GM19324 (cell line): ENCODE measurements around the gene LONRF2.

Experiments used
- ATAC-seq: cut with Tn5 transposase; IDR thresholded peaks from one replicate; pipeline ENCODE4 v1.9.1; 2021; ENCODE audit warnings: mild to moderate bottlenecking, moderate library complexity; ENCODE audit not compliant: unreplicated experiment, low FRiP score

Gene LONRF2

DNA sequence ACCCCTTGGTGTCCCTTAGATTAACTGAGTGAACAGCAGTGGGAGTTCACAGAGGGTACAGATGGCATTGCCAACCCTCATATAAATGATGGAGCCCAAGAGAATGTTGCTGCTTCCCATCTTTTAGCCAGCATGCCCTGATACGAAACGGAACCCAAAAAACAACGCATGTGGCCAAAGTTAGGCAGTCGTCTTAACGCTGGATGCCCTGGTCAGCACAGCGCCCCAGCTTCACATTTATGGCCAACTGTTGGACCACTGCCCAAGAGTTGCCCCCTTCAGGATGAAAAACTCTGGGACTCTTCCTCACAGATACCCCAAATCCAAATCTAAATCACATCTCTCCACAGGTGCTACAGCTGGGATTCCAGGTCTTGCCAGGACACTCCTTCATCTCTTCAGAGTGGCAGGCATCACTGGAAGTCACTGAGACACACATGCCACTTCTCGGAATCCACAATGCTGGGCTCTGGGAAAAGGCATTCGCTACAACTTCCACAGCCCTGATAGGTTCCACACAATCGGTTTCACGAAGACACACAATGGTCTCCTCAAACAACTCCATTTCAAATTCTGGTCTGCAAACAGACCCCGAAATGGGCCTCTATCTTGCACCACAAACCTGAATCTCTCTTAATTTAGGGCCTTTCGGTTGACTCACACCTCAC lies 44.6 kb downstream of the LONRF2 start:
- ATAC-seq, result no peak

DNA sequence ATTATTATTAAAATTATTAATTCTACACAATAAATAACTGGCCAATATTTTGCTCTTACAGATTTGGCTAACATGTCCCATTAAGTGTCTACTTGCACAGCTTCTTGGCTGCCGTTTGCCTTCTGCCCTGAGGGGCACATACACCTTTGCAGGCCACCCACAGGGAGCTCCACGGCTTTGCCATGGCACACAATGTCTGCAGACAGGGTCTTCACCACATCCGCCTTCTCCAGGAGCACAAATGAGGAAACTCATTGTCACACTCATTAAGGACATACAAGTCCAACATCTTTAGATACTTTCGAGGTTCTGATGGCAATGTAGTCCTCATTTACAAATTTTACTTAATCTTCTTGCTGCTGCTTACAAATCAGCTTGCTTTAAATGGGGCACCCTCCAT lies 45.6 kb downstream of the LONRF2 start:
- ATAC-seq, result no peak

DNA sequence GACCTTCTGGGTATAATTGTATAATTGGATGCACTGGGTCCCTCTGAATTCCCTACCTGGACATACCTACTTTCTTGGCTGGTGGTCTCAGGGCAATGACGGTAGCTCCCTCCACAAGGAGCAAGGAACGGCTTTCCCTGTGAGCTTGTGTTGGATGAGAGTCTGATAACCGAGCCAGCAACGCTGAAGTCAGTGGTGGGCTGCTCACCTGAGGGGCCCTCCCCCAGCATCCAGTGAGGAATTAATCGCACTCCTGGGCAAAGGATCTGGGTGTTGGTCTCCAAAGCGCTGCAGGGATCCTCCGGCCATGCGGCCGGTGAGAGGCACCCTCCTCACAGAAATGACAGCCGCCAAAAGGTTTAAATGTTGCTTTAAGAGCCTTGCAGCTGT lies 47.1 kb downstream of the LONRF2 start:
- ATAC-seq, result no peak

DNA sequence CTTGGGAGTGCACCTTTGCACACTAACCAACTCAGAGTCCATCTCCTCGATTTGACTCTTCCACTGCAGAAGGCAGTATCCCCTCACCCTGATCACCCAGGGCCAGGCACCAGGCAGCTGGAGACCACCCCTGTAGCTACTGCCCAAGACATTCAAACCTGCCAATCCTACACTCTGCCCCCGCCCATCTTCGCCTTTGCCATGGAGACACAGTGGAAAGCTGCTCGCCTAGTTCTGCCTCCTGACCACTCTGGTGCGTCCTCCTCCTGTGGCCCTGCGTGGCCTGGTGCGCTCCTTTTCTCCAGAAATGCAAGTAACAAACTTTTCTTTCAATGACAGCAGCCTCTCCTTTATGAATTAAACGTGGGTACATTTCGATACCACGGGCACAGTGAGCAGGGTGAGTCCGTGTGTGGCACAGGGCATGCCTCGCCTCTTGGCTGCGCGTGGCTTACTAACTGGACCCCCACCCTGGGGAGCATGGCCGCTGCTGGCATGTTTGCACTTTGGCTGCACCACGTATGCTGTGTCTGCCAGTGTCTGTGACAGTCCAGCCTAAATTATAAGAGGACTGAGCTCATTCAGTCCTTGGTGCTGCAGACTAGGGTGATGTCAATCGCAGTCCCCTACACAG lies 47.6 kb downstream of the LONRF2 start:
- ATAC-seq, result no peak

DNA sequence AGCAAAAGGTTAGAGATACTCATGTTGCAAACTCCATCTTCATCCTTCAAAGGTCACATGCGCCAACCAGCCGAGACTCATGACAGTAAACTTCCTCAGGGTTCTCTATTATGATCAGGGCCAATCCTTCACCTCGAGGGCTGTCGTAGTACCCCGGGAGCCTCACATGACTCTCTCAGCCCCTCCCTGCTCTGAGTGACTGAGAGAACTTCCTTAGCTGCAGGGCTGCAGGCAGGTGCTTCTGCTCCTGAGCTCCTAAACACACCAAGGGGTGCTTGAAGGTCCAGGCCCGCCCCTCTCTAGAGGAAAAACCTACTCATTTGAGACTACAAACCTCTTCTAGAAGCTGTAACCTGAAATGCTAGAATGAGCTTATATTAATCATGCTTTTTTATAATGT lies 48.2 kb downstream of the LONRF2 start:
- ATAC-seq, result no peak

DNA sequence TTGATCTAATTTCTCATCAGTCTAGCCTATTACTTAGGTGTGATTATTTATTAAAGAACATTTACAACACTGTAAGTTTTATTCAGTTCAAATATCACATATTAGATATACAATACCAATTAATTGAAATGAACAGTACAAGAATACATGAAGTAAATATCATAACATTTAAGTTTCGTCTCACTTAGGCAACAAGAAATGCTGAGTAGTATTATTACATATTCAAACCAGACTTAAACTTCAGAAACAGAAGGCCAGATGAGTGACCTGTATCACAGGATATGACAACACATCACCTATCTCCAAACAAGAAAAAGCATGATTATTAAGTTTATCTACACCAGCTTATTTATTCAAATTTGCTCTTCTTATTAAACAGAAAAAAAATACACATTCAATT lies 48.9 kb downstream of the LONRF2 start:
- no peak for ATAC-seq

DNA sequence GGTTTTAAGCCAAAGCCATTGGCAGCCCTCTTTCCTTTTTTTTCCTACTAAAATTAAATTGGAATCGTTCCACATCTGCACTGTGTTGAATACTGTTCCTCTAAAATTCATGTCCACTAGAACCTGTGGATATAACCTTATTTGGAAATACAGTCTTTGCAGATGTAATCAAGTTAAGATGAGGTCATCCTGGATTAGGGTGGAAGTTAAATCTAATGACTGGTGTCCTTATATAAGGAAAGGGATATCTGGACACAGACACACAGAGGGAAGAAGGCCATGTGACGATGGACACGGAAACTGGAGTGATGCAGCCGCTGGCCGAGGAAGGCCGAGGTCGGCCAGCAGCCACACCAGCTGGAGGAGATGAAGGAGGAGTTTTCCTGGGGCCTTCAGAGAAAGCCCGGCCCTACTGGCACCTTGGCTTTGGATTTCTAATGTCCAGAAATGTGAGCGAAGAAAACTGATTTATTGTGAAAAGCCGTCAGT lies 49.4 kb downstream of the LONRF2 start:
- ATAC-seq, result no peak

DNA sequence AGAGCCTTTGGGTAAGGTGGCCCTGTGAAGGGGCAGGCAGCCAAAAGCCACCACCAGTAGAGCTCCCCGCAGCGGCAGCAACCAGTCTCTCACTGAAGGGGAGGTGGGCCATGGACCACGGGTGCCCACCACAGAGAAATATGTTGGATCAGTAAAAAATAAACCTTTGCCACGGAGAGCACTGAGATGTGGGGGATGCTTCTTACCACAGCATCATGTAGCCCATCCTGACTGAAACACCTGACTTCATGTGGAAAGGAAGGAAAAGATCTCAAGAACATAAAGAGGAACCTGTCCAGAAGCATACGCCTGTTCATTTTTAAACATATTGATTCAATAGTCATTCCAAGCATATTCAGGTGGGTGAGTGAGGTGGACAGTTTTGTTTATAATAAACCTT lies 51.1 kb downstream of the LONRF2 start:
- no peak for ATAC-seq

DNA sequence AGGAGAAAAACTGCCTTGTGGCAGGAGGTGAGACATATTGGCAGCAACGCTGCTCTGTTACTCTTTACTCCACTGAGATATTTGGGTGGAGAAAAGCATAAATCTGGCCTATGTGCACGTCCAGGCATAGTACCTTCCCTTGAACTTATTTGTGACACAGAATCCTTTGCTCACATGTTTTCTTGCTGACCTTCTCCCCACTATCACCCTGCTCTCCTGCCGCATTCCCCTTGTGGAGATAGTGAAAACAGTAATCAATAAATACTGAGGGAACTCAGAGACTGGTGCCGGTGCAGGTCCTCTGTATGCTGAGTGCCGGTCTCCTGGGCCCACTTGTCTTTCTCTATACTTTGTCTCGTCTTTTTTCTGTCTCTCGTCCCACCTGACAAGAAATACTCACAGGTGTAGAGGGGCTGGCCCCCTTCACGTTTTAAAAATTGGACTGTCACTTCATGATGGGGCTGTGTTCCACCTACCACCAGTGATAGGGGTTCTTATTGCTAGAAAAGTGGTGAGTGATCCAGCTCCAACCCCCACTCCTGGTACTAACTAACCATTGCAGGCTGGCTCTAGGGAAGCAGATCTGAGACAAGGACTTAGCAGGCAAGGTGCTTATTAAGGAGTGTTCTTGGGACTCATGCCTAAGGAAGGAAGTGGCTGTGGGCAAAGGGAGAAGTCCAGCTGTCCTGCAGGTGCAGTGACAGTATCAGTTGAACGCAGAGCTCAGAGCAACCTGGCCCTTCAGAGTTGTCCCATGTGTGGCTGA lies 51.7 kb downstream of the LONRF2 start:
- ATAC-seq, result no peak

DNA sequence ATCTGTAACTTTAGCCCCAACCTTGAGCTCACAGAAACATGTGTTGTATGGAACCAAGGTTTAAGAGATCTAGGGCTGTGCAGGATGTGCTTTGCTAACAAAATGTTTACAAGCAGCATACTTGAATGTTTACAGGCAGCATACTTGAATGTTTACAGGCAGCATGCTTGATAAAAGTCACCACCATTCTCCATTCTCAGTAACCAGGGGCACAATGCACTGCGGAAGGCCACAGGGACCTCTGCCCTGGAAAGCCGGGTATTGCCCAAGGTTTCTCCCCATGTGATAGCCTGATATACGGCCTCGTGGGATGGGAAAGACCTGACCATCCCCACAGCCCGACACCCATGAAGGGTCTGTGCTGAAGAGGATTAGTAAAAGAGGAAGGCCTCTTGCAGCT lies 52.4 kb downstream of the LONRF2 start:
- ATAC-seq, result no peak

DNA sequence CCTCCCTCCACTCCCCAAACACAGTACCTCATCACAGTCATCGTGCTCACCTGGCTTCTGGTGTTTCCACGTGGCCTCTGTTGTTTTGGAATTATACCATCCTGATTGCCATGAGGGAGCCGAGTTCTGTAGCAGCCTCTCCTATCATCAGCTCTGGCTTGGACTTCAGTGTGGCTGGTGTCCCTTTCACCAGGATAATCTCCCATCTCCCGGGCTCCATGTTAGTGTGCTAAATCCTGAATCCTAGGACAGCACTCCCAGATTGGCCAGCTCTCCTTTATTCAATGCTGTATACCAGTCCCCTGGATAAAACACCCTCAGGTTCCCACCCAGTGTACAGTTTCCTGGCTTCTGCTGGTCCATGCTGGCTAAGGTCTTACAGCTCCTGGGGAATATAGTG lies 53.3 kb downstream of the LONRF2 start:
- no peak for ATAC-seq

DNA sequence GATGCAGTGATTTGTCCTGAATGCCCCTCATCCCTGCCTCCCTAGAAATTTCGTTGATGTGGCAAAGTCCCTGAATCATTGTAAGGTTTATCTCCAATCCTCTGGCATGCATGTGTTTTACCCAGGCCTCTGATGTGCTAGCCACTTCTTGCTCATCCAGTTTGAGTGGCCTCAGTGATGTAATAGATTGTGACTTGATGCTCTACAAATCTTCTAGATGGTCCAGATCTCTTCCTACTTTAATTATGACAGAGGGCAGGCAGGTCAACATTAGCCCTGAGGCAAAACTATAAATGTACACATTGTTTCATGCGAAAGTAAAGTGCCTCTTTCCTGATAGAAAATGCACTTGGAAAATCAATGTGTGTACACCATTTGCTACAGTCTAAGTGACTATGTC lies 54.5 kb downstream of the LONRF2 start:
- ATAC-seq, result no peak

DNA sequence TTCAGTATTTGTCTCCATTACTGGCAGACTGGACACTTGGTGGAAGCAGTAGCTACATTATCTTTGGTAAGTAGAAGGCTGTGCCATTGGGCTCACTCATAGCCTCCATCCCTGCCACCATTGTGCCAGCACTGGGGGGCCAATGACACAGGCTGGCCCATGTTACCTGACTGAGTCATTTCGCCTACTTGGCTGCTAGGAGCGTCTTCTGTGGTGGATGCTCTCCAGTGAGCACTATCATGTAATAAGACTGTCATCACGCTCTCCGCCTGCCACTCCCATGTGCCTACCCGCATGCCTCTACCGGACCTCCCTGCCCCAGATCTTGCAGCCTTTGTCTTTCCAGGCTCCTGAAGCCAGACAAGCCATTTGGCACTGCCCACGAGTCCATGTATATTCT lies 56.2 kb downstream of the LONRF2 start:
- ATAC-seq, result no peak

DNA sequence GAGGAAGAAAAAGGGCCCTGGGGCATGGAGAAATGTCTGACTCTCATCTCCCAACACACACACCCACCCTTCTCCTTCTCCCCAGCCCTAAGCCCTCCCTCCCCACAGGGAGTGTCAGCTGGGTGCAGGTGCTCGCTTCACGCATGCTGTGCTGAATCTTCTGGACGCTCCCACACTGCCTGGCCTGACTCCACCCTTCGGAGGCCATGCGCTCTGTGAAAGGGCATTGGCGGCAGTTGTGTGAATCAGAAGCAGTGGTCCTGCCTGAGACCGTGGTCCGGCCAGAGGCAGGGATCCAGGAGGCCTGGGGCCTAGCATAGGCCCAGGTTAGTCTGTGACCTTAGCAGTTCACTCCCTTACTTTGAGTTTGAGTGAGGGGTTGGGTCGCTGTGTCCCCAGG lies 57.1 kb downstream of the LONRF2 start:
- ATAC-seq, result no peak

DNA sequence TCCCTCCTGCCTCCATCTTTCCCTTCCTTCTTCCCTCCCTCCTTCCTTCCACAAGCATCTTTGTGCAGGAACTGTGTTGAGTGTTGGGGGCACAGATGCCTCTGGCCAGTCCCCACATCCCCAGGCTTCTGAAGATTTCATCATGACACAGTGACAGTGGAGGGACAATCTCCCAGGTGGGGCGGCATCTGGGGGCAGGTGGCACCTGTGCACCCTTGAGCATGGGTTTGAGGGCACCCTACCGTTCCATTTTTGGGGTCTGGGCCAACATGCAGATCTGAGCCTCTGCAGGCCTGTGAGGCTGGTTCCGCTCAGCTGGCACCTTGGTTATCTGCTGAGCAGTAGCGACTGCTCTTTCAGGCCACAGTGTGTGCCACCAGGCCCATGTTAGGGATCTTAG lies 57.6 kb downstream of the LONRF2 start:
- no peak for ATAC-seq

DNA sequence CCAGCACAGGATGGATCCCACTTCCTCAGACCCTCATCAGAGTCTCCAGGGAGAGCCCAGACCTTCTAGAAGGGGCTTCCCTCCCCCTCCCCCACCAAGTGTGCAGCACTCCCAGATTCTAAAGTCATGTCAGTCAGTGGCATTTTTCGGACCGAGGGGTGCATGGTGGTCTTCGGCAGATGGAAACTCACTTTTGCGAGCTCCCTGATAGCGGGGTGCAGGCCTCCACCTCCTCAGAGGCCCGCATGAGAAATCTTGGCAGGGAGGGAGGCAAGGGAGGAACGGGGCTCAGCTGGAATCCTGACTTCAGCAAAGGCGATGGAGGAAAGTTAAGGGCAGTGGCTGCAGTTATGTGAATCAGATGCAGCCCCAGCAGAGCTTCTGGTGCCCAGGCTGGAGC lies 58.2 kb downstream of the LONRF2 start:
- ATAC-seq, result no peak

DNA sequence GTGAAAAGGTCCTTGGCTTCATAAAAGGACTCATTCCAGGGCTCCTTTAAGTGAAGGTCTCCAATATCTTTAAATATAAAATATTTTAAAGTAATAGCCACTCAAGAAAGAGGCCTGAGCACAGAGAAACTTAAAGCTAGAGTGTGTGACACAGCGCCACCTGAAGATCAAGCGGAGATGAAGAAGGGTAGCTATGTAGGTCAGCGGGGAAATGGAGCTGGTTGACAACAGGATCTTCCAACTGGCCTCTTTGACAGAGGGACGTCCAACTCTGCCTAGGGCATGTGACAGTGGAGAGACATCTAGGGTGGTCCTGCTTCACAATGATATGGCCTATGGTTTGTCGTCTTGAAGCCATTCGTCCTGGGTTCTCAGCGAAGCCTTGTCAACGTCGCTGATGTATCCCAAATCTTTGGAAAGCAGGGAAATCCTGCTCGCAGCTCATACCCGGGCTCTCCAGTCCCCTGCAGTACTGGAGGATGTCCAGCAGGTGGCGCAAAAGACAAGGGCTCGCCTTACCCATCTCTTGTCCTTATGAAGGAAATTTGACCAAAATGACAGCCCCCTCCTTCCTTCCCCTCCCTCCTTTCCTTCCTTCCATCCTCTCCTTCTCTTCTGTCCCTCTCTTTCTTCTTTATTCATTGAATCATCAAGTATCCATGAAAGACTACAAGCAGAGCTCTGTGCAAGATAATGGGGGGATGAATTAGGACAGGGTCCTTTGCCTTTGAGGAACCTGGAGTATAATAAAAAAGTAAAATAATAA lies 59.6 kb downstream of the LONRF2 start:
- ATAC-seq, result no peak

DNA sequence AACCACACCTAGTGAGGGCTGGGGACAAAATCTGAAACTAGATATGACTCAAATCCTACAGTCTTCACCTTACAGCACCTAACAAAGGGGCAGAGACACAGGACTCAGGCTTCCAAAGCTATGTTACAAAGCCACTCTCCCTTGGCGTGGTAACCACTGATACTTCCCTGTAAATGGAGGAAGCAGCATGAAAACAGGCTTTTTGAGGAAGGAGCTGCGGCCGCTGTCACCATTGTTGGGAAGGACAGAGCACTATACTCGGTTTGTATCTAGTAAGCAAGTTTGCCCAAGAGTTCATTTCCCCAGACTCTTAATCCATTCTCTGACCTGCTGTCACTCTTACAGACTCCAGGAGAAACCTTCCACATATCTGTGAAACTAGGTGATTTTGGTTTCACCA lies 60.3 kb downstream of the LONRF2 start:
- ATAC-seq, result no peak

DNA sequence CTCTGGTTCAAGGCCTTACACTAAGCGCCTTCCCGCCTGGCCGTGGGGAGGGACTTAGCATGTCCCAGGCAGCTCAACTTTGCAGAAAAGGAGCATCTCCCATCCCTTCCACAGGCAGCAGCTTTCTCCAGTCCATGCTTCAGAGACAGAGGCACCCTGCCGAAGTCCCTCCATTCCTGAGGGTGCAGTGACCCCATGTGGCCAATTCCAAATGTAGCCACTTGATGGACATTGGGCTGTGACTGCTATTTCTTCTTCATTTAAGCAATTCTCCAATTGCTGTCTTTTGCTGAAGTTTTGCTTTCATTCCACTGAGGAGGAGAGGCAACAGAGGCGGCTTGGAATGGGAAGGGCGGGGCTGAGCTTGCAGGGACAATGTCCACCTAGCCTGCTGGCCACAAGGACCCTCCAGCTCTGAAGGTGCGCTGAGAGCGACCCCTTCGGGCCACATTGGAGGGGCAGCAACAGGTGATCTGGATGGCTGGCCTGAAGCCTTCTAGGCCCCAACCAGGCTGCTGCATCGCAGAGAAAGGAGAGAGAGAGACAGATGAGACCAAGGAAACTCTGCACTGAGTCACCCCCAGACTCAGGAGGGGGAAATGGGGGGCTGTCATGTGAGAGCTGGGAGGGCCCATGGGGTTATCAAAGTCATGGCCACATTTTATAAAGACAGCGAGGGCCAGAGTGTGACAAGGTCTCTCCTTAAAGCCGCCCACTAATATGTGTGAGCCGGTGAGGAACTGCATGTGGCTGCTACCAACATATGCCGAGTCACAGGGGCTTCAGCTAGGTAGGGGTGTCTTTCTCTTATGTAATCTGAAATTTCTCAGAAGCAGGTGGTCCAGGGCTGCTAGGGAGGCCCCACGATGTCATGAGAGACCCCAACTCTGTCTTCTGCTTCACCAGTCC lies 61.3 kb downstream of the LONRF2 start:
- no peak for ATAC-seq

DNA sequence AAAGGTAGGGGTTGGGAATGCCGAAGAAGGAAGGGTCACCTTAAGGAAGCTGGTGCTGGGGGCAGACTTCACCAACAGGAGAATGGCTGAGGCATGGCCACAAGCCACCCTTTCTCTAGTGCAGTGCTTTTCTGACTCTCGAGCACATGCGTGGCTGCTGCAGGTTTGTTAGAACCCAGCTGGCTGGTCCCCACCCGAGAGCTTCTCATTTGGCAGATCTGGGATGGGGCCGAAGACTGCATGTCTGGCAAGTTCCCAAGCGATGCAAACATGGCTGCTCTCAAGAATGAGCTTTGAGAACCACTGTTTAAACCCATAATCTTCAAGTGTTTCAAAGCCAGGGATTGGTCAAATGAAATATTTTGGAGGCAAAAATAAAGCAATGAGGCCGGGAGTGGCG lies 63.2 kb downstream of the LONRF2 start:
- ATAC-seq, result no peak
